HepG2 (cell line): ENCODE data around the gene MTR. TPM values are rescaled to one million over a fixed set of nuclear protein-coding genes. Genes with fewer than 3 reads are reported as not detected.
A peak's percentile ranks its signal among the peaks of the same experiment; 100 is the strongest.

Experiments used
- CHD4 ChIP-seq: fragments of 200-600 bp; sonication (generic); IDR thresholded peaks from 2 replicates; pipeline ENCODE4 v1.7.0; 2017; ENCODE audit warnings: mild to moderate bottlenecking, low read length, borderline replicate concordance
- HNF1A ChIP-seq, 2 experiments: sonication (generic) in 1 of 2; formaldehyde crosslinking in 1 of 2; IDR thresholded peaks; 2 replicates each; pipeline versions ENCODE4 v1.4.0 to v1.6.1; 2016 to 2020; ENCODE audit warnings: borderline replicate concordance in 1 of 2, low read depth in 1 of 2, mild to moderate bottlenecking in 1 of 2, missing genetic modification reagents in 1 of 2
- ISL2 ChIP-seq: sonication (generic); formaldehyde crosslinking; IDR thresholded peaks from 2 replicates; pipeline ENCODE4 v1.5.0; 2020; ENCODE audit warnings: missing genetic modification reagents
- KAT7 ChIP-seq: IDR thresholded peaks from 2 replicates; pipeline ENCODE4 v1.6.1; 2018; ENCODE audit warnings: borderline replicate concordance, missing compliant biosample characterization
- KLF6 ChIP-seq: IDR thresholded peaks from 2 replicates; pipeline ENCODE4 v1.8.0; 2016; ENCODE audit warnings: missing biosample characterization, missing genetic modification reagents
- KLF9 ChIP-seq: IDR thresholded peaks from 2 replicates; pipeline ENCODE4 v1.6.1; 2016; ENCODE audit warnings: low read depth
- NFATC3 ChIP-seq: sonication (generic); formaldehyde crosslinking; IDR thresholded peaks from 2 replicates; pipeline ENCODE4 v1.5.1; 2020; ENCODE audit warnings: mild to moderate bottlenecking, missing genetic modification reagents
- NFIB ChIP-seq: sonication (generic); formaldehyde crosslinking; IDR thresholded peaks from 2 replicates; pipeline ENCODE4 v1.9.0; 2021; ENCODE audit warnings: missing genetic modification reagents, mild to moderate bottlenecking, borderline replicate concordance
- NR2F2 ChIP-seq: IDR thresholded peaks from 2 replicates; pipeline ENCODE4 v1.6.1; 2012; ENCODE audit warnings: low read depth, inconsistent platforms, borderline replicate concordance
- POLR2AphosphoS2 ChIP-seq: IDR thresholded peaks from 2 replicates; pipeline ENCODE4 v1.6.1; 2011; ENCODE audit warnings: low read depth, low read length, improper control_type of control experiment
- RERE ChIP-seq: IDR thresholded peaks from 2 replicates; pipeline ENCODE4 v1.6.1; 2016; ENCODE audit warnings: low read depth, missing genetic modification reagents, missing compliant biosample characterization
- RFX3 ChIP-seq: IDR thresholded peaks from 2 replicates; pipeline ENCODE4 v1.6.1; 2016; ENCODE audit warnings: missing biosample characterization, missing genetic modification reagents
- SMAD9 ChIP-seq: sonication (generic); formaldehyde crosslinking; IDR thresholded peaks from 2 replicates; pipeline ENCODE4 v1.5.1; 2020; ENCODE audit warnings: mild to moderate bottlenecking, missing genetic modification reagents
- SMARCE1 ChIP-seq: fragments of 450-650 bp; IDR thresholded peaks from 2 replicates; pipeline ENCODE4 v1.6.1; 2017; ENCODE audit warnings: borderline replicate concordance
- TCF7 ChIP-seq: sonication (generic); IDR thresholded peaks from 2 replicates; pipeline ENCODE4 v1.6.1; 2016; ENCODE audit warnings: antibody characterized with exemption, low read depth
- TGIF2 ChIP-seq: IDR thresholded peaks from 2 replicates; pipeline ENCODE4 v1.6.1; 2016; ENCODE audit warnings: control low read depth, missing compliant biosample characterization
- ZNF343 ChIP-seq: sonication (generic); formaldehyde crosslinking; IDR thresholded peaks from 2 replicates; pipeline ENCODE4 v1.4.0; 2020; ENCODE audit warnings: mild to moderate bottlenecking, missing genetic modification reagents
- ZNF558 ChIP-seq: sonication (generic); formaldehyde crosslinking; IDR thresholded peaks from 2 replicates; pipeline ENCODE4 v1.9.0; 2022; ENCODE audit warnings: mild to moderate bottlenecking, missing genetic modification reagents, borderline replicate concordance
- ZNF589 ChIP-seq: sonication (generic); formaldehyde crosslinking; conservative IDR thresholded peaks from 2 replicates; pipeline ENCODE4 v1.8.0; 2022; ENCODE audit warnings: mild to moderate bottlenecking, moderate library complexity, missing genetic modification reagents
- ZNF709 ChIP-seq: sonication (generic); formaldehyde crosslinking; IDR thresholded peaks from 2 replicates; pipeline ENCODE4 v1.5.0; 2020; ENCODE audit warnings: mild to moderate bottlenecking, missing genetic modification reagents
- ZSCAN12 ChIP-seq: sonication (generic); formaldehyde crosslinking; IDR thresholded peaks from 2 replicates; pipeline ENCODE4 v1.9.0; 2021; ENCODE audit warnings: mild to moderate bottlenecking, missing genetic modification reagents
- polyA plus RNA-seq, 8 experiments: library from polyadenylated mRNA; depleted of rRNA in 3 of 8; stranded (reverse) in 7 of 8; unstranded in 1 of 8; fragments of >200 nt; fragmentation: Illumina TruSeq in 4 of 8; extraction: Trizol in 4 of 8; gene quantifications; 2 replicates each; pipeline versions ENCODE4 v1.2.1 to v1.2.3, GENCODE V29; 2011 to 2016; ENCODE audit warnings: low read depth in 4 of 8, missing spikeins in 1 of 8, mixed read lengths in 1 of 8; ENCODE audit not compliant: insufficient read depth in 1 of 8
- total RNA-seq, 5 experiments: library from RNA; depleted of rRNA; stranded (reverse); fragments of >200 nt; fragmentation: Illumina TruSeq; extraction: Trizol; gene quantifications; 2 replicates each; pipeline ENCODE4 v1.2.3, GENCODE V29; 2016; ENCODE audit warnings: low read depth in 1 of 5

MTR gene
- total and polyA plus RNA-seq, 2 of the 13 experiments (the other 11 are each of a cell fraction or from before 2014, with no cell fraction given) = 16.3 to 36.1 TPM

- TF ChIP-seq NFATC3 (no peak), KLF9 (CRISPR knock-in tag) (no peak), TCF7 (peak; percentile 32; the same call in 1 of the 2 replicates), RERE (CRISPR knock-in tag) (no peak), SMAD9 (CRISPR knock-in tag) (no peak), ZNF558 (no peak), KAT7 (no peak), TGIF2 (CRISPR knock-in tag) (no peak), ZNF709 (CRISPR knock-in tag) (no peak), NFIB (CRISPR knock-in tag) (no peak), ZNF589 (CRISPR knock-in tag) (no peak), KLF6 (CRISPR knock-in tag) (no peak), RFX3 (CRISPR knock-in tag) (no peak), ISL2 (CRISPR knock-in tag) (peak; percentile 59), POLR2AphosphoS2 (no peak), ZSCAN12 (CRISPR knock-in tag) (no peak), ZNF343 (CRISPR knock-in tag) (no peak), CHD4 (no peak), NR2F2 (peak; percentile 45), HNF1A (IDR thresholded peaks at IDR 0.05; ENCODE audit: low read depth) (no peak), HNF1A (CRISPR knock-in tag; IDR thresholded peaks at IDR 0.05; ENCODE audit: borderline replicate concordance) (no peak), SMARCE1 (no peak)
Measured at GRCh38 chr1:236833575-236833974, 38.5 kb downstream of the MTR start (continued).
